ENCODE data around the gene ZC3H6. TPM values are rescaled to one million over a fixed set of nuclear protein-coding genes. Genes with fewer than 3 reads are reported as not detected.

The ZC3H6 gene
- total and polyA plus RNA-seq, 2 donors (not counting 1 experiment from before 2014, with no cell fraction given) = 2.8 to 21.9 TPM

DNA sequence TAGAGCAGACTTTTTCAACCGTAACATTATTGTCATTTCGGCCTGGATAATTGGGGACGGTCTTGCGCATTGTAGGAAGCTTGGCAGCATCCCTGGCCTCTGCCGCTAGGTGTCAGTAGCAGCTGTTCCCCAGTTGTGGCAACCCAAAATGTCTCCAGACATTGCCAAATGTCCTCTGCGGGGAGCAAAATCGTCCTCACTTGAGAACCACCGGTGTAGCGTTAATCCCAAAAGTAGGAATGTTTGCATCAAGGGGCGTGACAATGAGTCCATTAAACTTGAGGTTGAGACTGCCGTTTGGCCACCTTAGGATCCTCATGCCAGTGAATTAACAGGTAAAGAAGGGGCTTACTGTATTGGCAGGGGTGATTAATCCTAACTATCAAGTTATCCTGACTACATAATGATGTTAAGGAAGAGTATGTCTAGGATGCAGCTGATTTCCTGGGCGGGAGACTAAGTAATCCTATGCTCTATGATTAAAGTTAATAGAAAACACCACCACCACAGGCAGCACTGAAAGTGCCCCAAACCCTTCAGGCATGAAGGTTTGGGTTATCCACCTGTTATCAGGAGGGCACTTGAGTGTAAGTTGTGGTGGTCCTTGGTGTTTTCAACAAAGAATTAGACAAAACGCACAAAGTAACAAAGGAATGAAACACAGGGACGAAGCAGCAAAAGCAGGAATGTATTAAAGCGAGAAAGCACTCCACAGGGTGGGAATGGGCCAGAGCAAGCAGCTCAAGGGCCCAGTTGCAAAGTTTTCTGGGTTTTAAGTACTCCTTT, 15.7 kb upstream of the ZC3H6 start:
- H3K4me1 Mint-ChIP-seq = peaks cover 11% of the 10 kb centered on the region
- no peaks in the 10 kb centered on the region for H3K9me3 Mint-ChIP-seq (ENCODE audit: insufficient read depth)
- DNase-seq = peak; percentile 87
- Histone ChIP-seq H3K4me2 (replicated peaks; ENCODE audit: low read depth, low read length, poor library complexity, severe bottlenecking) (peak overlapping the region; percentile 64), H3K9me3 (ENCODE audit: control extremely low read depth in 1 of 3, control insufficient read depth in 2 of 3, insufficient read depth in 1 of 3, low read length in 2 of 3) (peaks cover 0 to 4% (median 4%) of the 10 kb centered on the region in 3 donors), H4K20me1 (ENCODE audit: control insufficient read depth, insufficient read depth, low read length, poor library complexity, severe bottlenecking) (no peaks in the 10 kb centered on the region), H2AFZ (ENCODE audit: insufficient read depth, low read depth, low read length, poor library complexity, severe bottlenecking) (peak overlapping the region; percentile 87), H3K9ac (ENCODE audit: low read length) (peak overlapping the region; percentile 42), H3K4me3 (ENCODE audit: control extremely low read depth in 1 of 5, extremely low read depth in 1 of 5, insufficient read depth in 1 of 5, low read depth in 2 of 5, low read length in 4 of 5) (peak overlapping the region in 3 of 5 experiments; percentile 8 to 29 (median 12)), H3K27me3 (replicated peaks in 1 of 4; ENCODE audit: control extremely low read depth in 1 of 4, control insufficient read depth in 3 of 4, insufficient read depth in 4 of 4, low read length in 3 of 4) (no peaks in the 10 kb centered on the region), H3K4me1 (ENCODE audit: control insufficient read depth in 2 of 2, insufficient read depth in 2 of 2, low read length in 2 of 2) (peaks cover 5 to 13% of the 10 kb centered on the region in 2 donors), H3K79me2 (ENCODE audit: control insufficient read depth, insufficient read depth, low read length) (no peaks in the 10 kb centered on the region), H3K27ac (ENCODE audit: low read length in 2 of 2) (no peak overlapping the region), H3K36me3 (replicated peaks in 1 of 2; ENCODE audit: control extremely low read depth in 1 of 2, control insufficient read depth in 1 of 2, extremely low read depth in 1 of 2, insufficient read depth in 2 of 2, low read length in 1 of 2) (no peaks in the 10 kb centered on the region)
- H3K27ac Mint-ChIP-seq = peak overlapping the region; percentile 67
- ChIA-PET POLR2A (interaction anchor here (0.6 to 1.3 kb wide), 3 partner anchors 11 to 30 kb away, joined by 3 to 5 read pairs (median 4); partner anchors contain the start of gene ZC3H6), CTCF (interaction anchor here (0.8 to 3.6 kb wide), 16 partner anchors 9 to 324 kb away, joined by 3 to 22 read pairs (median 4); no protein-coding TSS in a partner anchor)
- peak overlapping the region; percentile 70 for H3K4me3 Mint-ChIP-seq
- peak; percentile 40 for ATAC-seq (ENCODE audit: low read depth)
- intact Hi-C loops (cut with micrococcal nuclease) = loop anchor here (2.0 to 10.0 kb wide), 4 partner anchors 135 to 372 kb away; partner anchors contain the start of genes CHCHD5 and RGPD8
- WGBS (ENCODE audit: insufficient coverage) = 27% methylated on average over 11 of the region's 15 CpGs
- H3K27me3 Mint-ChIP-seq = no peaks in the 10 kb centered on the region
- TF ChIP-seq EZH2 (IDR thresholded peaks at IDR 0.05; ENCODE audit: borderline replicate concordance, insufficient read depth, low read depth, low read length, poor library complexity, severe bottlenecking) (no peak), CTCF (IDR thresholded peaks at IDR 0.05) (peak; percentile 97)

- intact Hi-C loops (cut with micrococcal nuclease) = no loop called here
- H3K27me3 Mint-ChIP-seq = no peaks in the 10 kb centered on the region
- H3K79me2 ChIP-seq (ENCODE audit: control insufficient read depth, insufficient read depth, low read length) = no peaks in the 10 kb centered on the region
- no peak overlapping the region for H3K9ac ChIP-seq (ENCODE audit: low read length)
- H3K27ac ChIP-seq (ENCODE audit: low read length in 2 of 2) = no peak overlapping the region
- ATAC-seq (ENCODE audit: low read depth) (no peak), DNase-seq (no peak)
- H3K27ac Mint-ChIP-seq = no peak overlapping the region
- CTCF ChIA-PET = interaction anchor here (1.2 to 3.6 kb wide), 8 partner anchors 9 to 220 kb away, joined by 4 to 22 read pairs (median 9); partner anchors contain the start of gene RGPD8
- WGBS (ENCODE audit: insufficient coverage) = 100% methylated on average over 3 of the region's 3 CpGs
- H3K27me3 ChIP-seq (replicated peaks in 1 of 4; ENCODE audit: control extremely low read depth in 1 of 4, control insufficient read depth in 3 of 4, insufficient read depth in 4 of 4, low read length in 3 of 4) = no peaks in the 10 kb centered on the region
- H3K4me3 Mint-ChIP-seq = no peak overlapping the region
- H3K4me2 ChIP-seq (replicated peaks; ENCODE audit: low read depth, low read length, poor library complexity, severe bottlenecking) = no peak overlapping the region
- no peak overlapping the region for H3K4me3 ChIP-seq (ENCODE audit: control extremely low read depth in 1 of 5, extremely low read depth in 1 of 5, insufficient read depth in 1 of 5, low read depth in 2 of 5, low read length in 4 of 5)
- H3K9me3 Mint-ChIP-seq (ENCODE audit: insufficient read depth) = no peaks in the 10 kb centered on the region
- H3K4me1 Mint-ChIP-seq = peaks cover 9% of the 10 kb centered on the region
- H3K9me3 ChIP-seq (ENCODE audit: control extremely low read depth in 1 of 3, control insufficient read depth in 2 of 3, insufficient read depth in 1 of 3, low read length in 2 of 3) = peaks cover 0 to 4% (median 4%) of the 10 kb centered on the region in 3 donors
- no peaks in the 10 kb centered on the region for H4K20me1 ChIP-seq (ENCODE audit: control insufficient read depth, insufficient read depth, low read length, poor library complexity, severe bottlenecking)
- peaks cover 5 to 10% of the 10 kb centered on the region in 2 donors for H3K4me1 ChIP-seq (ENCODE audit: control insufficient read depth in 2 of 2, insufficient read depth in 2 of 2, low read length in 2 of 2)
- peak overlapping the region; percentile 87 for H2AFZ ChIP-seq (ENCODE audit: insufficient read depth, low read depth, low read length, poor library complexity, severe bottlenecking)
- no peaks in the 10 kb centered on the region for H3K36me3 ChIP-seq (replicated peaks in 1 of 2; ENCODE audit: control extremely low read depth in 1 of 2, control insufficient read depth in 1 of 2, extremely low read depth in 1 of 2, insufficient read depth in 2 of 2, low read length in 1 of 2)
- TF ChIP-seq EZH2 (IDR thresholded peaks at IDR 0.05; ENCODE audit: borderline replicate concordance, insufficient read depth, low read depth, low read length, poor library complexity, severe bottlenecking) = no peak
- TF ChIP-seq CTCF (IDR thresholded peaks at IDR 0.05) = no peak
- POLR2A ChIA-PET = interaction anchor here (0.6 to 1.1 kb wide), 2 partner anchors 11 to 243 kb away, joined by 3 to 5 read pairs; no protein-coding TSS in a partner anchor
Measured at GRCh38 chr2:112260295-112260625, 15.1 kb upstream of the ZC3H6 start.
